Lower leg skin (tissue), 3 donors: Measurements from ENCODE around the gene PLBD2.

Experiments used
- CTCF ChIP-seq, 3 donors: fragments of 450-650 bp; IDR thresholded peaks; one replicate each; pipeline ENCODE4 v1.5.1; 2016; ENCODE audit warnings: antibody characterized with exemption in 3 of 3, mild to moderate bottlenecking in 3 of 3, moderate library complexity in 2 of 3
- POLR2A ChIP-seq, 2 donors: fragments of 450-650 bp; IDR thresholded peaks; one replicate each; pipeline ENCODE4 v1.6.1; 2016 to 2017; ENCODE audit warnings: antibody characterized with exemption in 2 of 2, mild to moderate bottlenecking in 1 of 2, moderate library complexity in 1 of 2

GRCh38 chr12:113330505-113330904, 27.9 kb upstream of the PLBD2 start:
- TF ChIP-seq CTCF (IDR thresholded peaks at IDR 0.05), result no peak
- no peak for TF ChIP-seq POLR2A (IDR thresholded peaks at IDR 0.05)
